Measurements from ENCODE around the gene KCNK1.
A peak's percentile ranks its signal among the peaks of the same experiment; 100 is the strongest.

The KCNK1 gene

GRCh38 chr1:233613252-233614172 is at the start of gene KCNK1:
TSS of gene KCNK1 (plus strand) at chr1:233614106. CDS start at chr1:233614172, 66 bp downstream.
- peak; percentile 61 for DNase-seq

GRCh38 chr1:233565313-233565712 is 48.6 kb upstream of the KCNK1 start:
- DNase-seq, result no peak

- no peak for DNase-seq
Observed at GRCh38 chr1:233566886-233567285, 47.0 kb upstream of the KCNK1 start.

GRCh38 chr1:233569636-233570035 is 44.3 kb upstream of the KCNK1 start:
- no peak for DNase-seq

- DNase-seq, result no peak
Observed at GRCh38 chr1:233570216-233570615, 43.7 kb upstream of the KCNK1 start.

GRCh38 chr1:233570706-233571105 is 43.2 kb upstream of the KCNK1 start:
- DNase-seq, result no peak

- DNase-seq, result no peak
Observed at GRCh38 chr1:233572896-233573295, 41.0 kb upstream of the KCNK1 start.

GRCh38 chr1:233575450-233575849 is 38.5 kb upstream of the KCNK1 start:
- DNase-seq, result no peak

GRCh38 chr1:233582439-233582838 is 31.5 kb upstream of the KCNK1 start:
- DNase-seq, result no peak

- no peak for DNase-seq
Observed at GRCh38 chr1:233584376-233584775, 29.5 kb upstream of the KCNK1 start.

- DNase-seq, result no peak
Observed at GRCh38 chr1:233584931-233585330, 29.0 kb upstream of the KCNK1 start.

GRCh38 chr1:233586301-233586700 is 27.6 kb upstream of the KCNK1 start:
- no peak for DNase-seq

GRCh38 chr1:233587196-233587595 is 26.7 kb upstream of the KCNK1 start:
- no peak for DNase-seq

- DNase-seq, result no peak
Observed at GRCh38 chr1:233587958-233588799, 25.7 kb upstream of the KCNK1 start.

- DNase-seq, result no peak
Observed at GRCh38 chr1:233597489-233597901, 16.4 kb upstream of the KCNK1 start.

- DNase-seq, result no peak
Observed at GRCh38 chr1:233598891-233599541, 14.9 kb upstream of the KCNK1 start.

GRCh38 chr1:233599542-233600073 is 14.3 kb upstream of the KCNK1 start:
- DNase-seq, result no peak

- DNase-seq, result no peak
Observed at GRCh38 chr1:233600488-233600887, 13.4 kb upstream of the KCNK1 start.

- no peak for DNase-seq
Observed at GRCh38 chr1:233603478-233603877, 10.4 kb upstream of the KCNK1 start.

- DNase-seq, result no peak
Observed at GRCh38 chr1:233605205-233605604, 8.7 kb upstream of the KCNK1 start.

GRCh38 chr1:233606813-233607212 is 7.1 kb upstream of the KCNK1 start:
- DNase-seq, result no peak

- DNase-seq, result no peak
Observed at GRCh38 chr1:233607252-233608119, 6.4 kb upstream of the KCNK1 start.

Measured in GOT3 (cell line).